ENCODE measurements around the gene TMEM52B.

- TF ChIP-seq, protein P1, sequence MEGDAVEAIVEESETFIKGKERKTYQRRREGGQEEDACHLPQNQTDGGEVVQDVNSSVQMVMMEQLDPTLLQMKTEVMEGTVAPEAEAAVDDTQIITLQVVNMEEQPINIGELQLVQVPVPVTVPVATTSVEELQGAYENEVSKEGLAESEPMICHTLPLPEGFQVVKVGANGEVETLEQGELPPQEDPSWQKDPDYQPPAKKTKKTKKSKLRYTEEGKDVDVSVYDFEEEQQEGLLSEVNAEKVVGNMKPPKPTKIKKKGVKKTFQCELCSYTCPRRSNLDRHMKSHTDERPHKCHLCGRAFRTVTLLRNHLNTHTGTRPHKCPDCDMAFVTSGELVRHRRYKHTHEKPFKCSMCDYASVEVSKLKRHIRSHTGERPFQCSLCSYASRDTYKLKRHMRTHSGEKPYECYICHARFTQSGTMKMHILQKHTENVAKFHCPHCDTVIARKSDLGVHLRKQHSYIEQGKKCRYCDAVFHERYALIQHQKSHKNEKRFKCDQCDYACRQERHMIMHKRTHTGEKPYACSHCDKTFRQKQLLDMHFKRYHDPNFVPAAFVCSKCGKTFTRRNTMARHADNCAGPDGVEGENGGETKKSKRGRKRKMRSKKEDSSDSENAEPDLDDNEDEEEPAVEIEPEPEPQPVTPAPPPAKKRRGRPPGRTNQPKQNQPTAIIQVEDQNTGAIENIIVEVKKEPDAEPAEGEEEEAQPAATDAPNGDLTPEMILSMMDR (IDR thresholded peaks at IDR 0.05), result no peak
- no peak for TF ChIP-seq POLR2A (IDR thresholded peaks at IDR 0.05)
Observed at GRCh38 chr12:10189653-10190052, 10.8 kb downstream of the TMEM52B start.

Measured in esophagus squamous epithelium (tissue), 4 donors.